BJ (cell line): ENCODE data around the gene CGB8. TPM values are rescaled to one million over a fixed set of nuclear protein-coding genes. Genes with fewer than 3 reads are reported as not detected.
A peak's percentile ranks its signal among the peaks of the same experiment; 100 is the strongest.
"Not testable (repeated sequence)": the region's sequence is repeated elsewhere in the genome, so short reads cannot be mapped to it uniquely, and the experiment has no call there.

Source experiments
- CTCF ChIA-PET: fragments of 350-600 bp; formaldehyde crosslinking; extraction: SDS; loops from one replicate; lab custom pipeline; 2021; ENCODE audit warnings: antibody characterized with exemption, inconsistent platforms; lab: Yijun Ruan, JAX
- POLR2A ChIA-PET: fragments of 300-600 bp; sonication (Branson Sonifier 250); formaldehyde crosslinking; extraction: SDS; loops from one replicate; lab custom pipeline; 2021; ENCODE audit warnings: antibody characterized with exemption; lab: Charles Lee
- DNase-seq: peaks from one replicate; pipeline ENCODE4 v3.0.0-alpha.2; 2011; ENCODE audit warnings: low read depth
- H3K27me3 ChIP-seq: 2 replicates; pipeline ENCODE4 v1.6.0; 2011; ENCODE audit warnings: low read length; ENCODE audit not compliant: control insufficient read depth, insufficient read depth
- H3K36me3 ChIP-seq: 2 replicates; pipeline ENCODE4 v1.5.1; 2011; ENCODE audit warnings: low read length; ENCODE audit not compliant: control insufficient read depth, insufficient read depth
- H3K4me3 ChIP-seq: 2 replicates; pipeline ENCODE4 v1.5.1; 2011; ENCODE audit warnings: low read depth, mild to moderate bottlenecking, control low read depth, low read length
- polyA plus RNA-seq: library from polyadenylated mRNA; depleted of rRNA; stranded (reverse); fragments of >200 nt; gene quantifications from 2 replicates; pipeline ENCODE4 v1.2.3, GENCODE V29; 2011
- TF ChIP-seq, protein P1 (sequence below): IDR thresholded peaks from 2 replicates; pipeline ENCODE4 v1.5.1; 2011; ENCODE audit warnings: low read depth, mild to moderate bottlenecking, control low read depth, inconsistent platforms, low read length, moderate library complexity; ENCODE audit not compliant: insufficient read depth

The CGB8 gene
- polyA plus RNA-seq, 1 experiment = not detected

DNA sequence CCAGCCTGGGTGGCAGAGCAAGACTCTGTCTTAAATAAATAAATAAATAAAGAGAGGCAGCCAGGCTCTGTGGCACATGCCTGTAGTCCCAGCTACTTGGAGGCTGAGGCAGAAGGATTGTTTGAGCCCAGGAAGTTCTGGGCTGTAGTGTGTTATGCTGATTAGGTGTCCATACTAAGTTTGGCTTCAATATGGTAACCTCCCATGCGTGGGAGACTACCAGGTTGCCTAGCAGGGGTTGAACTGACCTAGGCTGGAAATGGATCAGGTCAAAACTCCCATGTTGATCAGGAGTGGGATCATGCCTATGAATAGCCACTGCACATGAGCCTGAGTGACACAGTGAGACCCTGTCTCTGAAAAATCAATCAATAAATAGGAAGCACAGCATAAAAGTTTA lies 32.4 kb upstream of the CGB8 start:
- Histone ChIP-seq H3K36me3 (no peaks in the 10 kb centered on the region), H3K27me3 (no peaks in the 10 kb centered on the region), H3K4me3 (no peak overlapping the region)
- CTCF ChIA-PET = interaction anchor here (0.6 to 1.4 kb wide), 2 partner anchors 23 to 144 kb away, joined by 3 read pairs; no protein-coding TSS in a partner anchor
- TF ChIP-seq, protein P1, sequence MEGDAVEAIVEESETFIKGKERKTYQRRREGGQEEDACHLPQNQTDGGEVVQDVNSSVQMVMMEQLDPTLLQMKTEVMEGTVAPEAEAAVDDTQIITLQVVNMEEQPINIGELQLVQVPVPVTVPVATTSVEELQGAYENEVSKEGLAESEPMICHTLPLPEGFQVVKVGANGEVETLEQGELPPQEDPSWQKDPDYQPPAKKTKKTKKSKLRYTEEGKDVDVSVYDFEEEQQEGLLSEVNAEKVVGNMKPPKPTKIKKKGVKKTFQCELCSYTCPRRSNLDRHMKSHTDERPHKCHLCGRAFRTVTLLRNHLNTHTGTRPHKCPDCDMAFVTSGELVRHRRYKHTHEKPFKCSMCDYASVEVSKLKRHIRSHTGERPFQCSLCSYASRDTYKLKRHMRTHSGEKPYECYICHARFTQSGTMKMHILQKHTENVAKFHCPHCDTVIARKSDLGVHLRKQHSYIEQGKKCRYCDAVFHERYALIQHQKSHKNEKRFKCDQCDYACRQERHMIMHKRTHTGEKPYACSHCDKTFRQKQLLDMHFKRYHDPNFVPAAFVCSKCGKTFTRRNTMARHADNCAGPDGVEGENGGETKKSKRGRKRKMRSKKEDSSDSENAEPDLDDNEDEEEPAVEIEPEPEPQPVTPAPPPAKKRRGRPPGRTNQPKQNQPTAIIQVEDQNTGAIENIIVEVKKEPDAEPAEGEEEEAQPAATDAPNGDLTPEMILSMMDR = no peak
- POLR2A ChIA-PET = no interaction called here
- DNase-seq = no peak

DNA sequence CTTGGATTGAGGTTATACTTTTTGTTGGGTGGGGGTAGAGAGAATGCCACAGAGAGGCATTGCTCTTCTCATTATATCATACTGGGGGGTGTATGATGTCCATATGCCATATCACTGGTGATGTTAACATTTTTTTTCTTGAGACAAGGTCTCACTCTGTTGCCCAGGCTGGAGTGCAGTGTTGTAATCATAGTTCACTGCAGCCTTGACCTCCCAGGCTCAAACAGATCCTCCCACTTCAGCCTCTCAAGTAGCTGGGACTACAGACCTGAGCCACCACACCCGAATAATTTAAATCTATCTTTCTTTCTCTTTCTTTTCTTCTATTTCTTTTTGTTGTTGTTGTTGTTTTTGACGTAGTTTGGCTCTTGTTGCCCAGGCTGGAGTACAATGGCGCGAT lies 31.5 kb upstream of the CGB8 start:
- Histone ChIP-seq H3K36me3 (no peaks in the 10 kb centered on the region), H3K4me3 (no peak overlapping the region), H3K27me3 (no peaks in the 10 kb centered on the region)
- no peak for DNase-seq
- POLR2A ChIA-PET = no interaction called here
- CTCF ChIA-PET = interaction anchor here (0.6 to 1.1 kb wide), 2 partner anchors 23 to 80 kb away, joined by 3 read pairs; no protein-coding TSS in a partner anchor
- TF ChIP-seq, protein P1 = no peak

DNA sequence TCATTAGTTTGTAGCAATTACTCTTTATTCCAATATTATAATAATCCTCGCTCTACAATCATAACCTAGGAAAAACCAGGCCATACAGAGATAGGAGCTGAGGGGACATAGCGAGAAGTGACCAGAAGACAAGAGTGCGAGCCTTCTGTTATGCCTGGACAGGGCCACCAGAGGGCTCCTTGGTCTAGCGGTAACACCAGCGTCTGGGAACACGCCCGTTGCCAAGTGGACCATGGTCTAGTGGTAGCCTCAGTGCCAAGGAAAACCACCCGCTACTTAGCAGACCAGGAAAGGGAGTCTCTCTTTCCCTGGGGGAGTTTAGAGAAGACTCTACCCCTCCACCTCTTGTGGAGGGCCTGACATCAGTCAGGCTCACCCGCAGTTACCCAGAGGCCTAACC lies 26.0 kb upstream of the CGB8 start:
- TF ChIP-seq, protein P1 = peak; percentile 67
- CTCF ChIA-PET = interaction anchor here (0.6 to 2.5 kb wide), 10 partner anchors 9 to 226 kb away, joined by 3 to 13 read pairs (median 4); partner anchors contain the start of gene CGB7
- H3K36me3 ChIP-seq, POLR2A ChIA-PET, H3K4me3 ChIP-seq, DNase-seq: not testable (repeated sequence)
- peaks cover 12% of the 10 kb centered on the region for H3K27me3 ChIP-seq

DNA sequence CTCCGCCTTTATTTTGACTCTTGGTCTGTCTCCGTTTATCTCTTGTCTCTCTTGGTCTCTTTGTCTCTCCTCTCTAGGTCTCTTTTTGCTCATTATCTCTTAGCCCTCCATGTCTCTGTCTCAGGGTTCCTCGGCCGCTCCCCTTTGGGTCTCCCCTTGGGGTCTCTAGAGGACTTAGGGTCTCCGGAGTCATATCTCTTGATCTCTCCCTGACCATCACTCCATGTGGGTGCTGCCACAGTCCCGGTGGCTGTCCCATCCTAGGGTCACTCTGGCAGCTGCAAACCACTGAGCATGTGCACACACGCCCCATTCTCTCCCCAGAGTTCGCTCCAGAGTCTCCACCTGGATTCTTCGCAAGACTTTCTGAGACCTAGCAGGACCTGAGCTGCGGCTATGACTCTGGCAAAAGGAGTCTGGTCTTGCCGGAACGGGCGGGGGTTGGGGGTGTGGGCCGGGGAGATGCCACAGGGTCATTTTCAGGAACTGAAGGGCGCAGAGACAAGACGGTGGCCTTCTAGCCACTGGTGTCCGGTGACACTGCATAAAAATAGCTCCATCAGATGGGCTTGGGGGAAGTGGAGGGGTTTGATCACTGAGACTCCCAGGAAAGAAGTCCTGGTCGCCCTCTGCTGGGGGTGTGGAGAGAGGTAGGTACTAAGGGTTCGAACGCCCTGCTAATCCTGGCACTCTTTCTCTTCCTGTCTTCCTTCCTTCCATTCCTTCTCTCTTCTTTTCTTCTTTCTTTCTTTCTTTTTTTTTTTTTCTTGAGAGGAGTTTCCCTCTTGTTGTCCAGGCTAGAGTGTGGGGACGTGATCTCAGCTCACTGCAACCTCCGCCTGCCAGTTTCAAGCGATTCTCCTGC lies 24.8 kb upstream of the CGB8 start:
- TF ChIP-seq, protein P1 = peak; percentile 34
- no peak for DNase-seq
- Histone ChIP-seq H3K27me3 (peaks cover 12% of the 10 kb centered on the region), H3K4me3 (no peak overlapping the region), H3K36me3 (no peaks in the 10 kb centered on the region)
- ChIA-PET CTCF (interaction anchor here (0.6 to 2.5 kb wide), 9 partner anchors 9 to 227 kb away, joined by 3 to 13 read pairs (median 4); partner anchors contain the start of gene RUVBL2), POLR2A (no interaction called here)

DNA sequence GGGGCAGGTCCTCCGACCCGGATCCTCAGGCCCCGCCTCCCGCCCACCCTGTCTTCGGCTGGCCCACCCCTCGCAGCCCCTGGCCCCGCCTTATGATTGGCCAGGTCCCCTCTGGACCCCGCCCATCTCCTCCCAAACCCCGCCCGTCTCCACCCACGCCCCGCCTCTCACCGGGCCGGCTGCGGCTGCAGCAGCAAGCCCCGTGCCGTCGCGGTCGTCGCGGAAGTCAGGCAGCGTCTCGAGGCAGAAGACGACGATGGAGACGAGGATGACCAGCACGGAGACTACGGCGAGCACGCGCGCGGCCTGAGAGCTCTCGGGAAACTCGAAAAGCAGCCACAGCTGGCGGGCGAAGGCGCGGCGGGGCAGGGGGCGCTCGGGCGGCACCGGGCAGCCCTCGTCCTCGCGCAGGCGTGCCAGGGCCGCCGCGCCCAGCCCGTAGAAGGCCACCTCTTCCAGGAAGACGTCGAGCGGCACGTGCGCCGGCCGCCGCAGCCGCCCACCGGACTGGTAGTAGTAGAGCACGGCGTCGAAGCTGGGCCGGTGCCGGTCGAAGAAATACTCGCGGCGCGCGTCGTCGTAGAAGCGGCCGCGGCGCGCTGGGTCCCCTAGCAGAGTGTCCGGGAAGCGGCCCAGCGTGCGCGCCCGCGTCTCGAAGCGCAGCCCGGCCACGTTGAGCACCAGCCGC lies 23.1 kb upstream of the CGB8 start:
- no peak for DNase-seq
- ChIA-PET POLR2A (no interaction called here), CTCF (interaction anchor here (1.8 kb wide), 1 partner anchor 127 kb away, joined by 4 read pairs; no protein-coding TSS in a partner anchor)
- TF ChIP-seq, protein P1 = no peak
- H3K36me3 ChIP-seq = no peaks in the 10 kb centered on the region
- H3K4me3 ChIP-seq = no peak overlapping the region
- peaks cover 12% of the 10 kb centered on the region for H3K27me3 ChIP-seq
